Caco-2 (cell line): Measurements from ENCODE around the gene MRPS35. TPM values are rescaled to one million over a fixed set of nuclear protein-coding genes. Genes with fewer than 3 reads are reported as not detected.

Source experiments
- BruUV-seq: library from RNA; stranded (reverse); fragments of 400-500 nt; replicated peaks from 2 replicates; lab custom pipeline; 2021; lab: Mats Ljungman, UMichigan
- CTCF ChIA-PET: fragments of 300-600 bp; sonication (Branson Sonifier 250); formaldehyde crosslinking; loops from one replicate; lab custom pipeline; 2022; ENCODE audit warnings: antibody characterized with exemption; lab: Charles Lee
- POLR2A ChIA-PET: fragments of 300-600 bp; sonication (Branson Sonifier 250); formaldehyde crosslinking; loops from one replicate; lab custom pipeline; 2022; ENCODE audit warnings: antibody characterized with exemption; lab: Charles Lee
- DNase-seq, 2 experiments: peaks; one replicate each; pipeline versions ENCODE4 v3.0.0 to v3.0.0-alpha.2; 2020 to 2022
- H3K27me3 ChIP-seq: replicated peaks from 2 replicates; pipeline ENCODE4 v1.6.0; 2011; ENCODE audit warnings: low read length; ENCODE audit not compliant: control insufficient read depth, insufficient read depth
- H3K36me3 ChIP-seq: 2 replicates; pipeline ENCODE4 v1.5.1; 2011; ENCODE audit warnings: low read length; ENCODE audit not compliant: control insufficient read depth, insufficient read depth
- H3K4me1 ChIP-seq: fragments of 250-450 bp; sonication (Bioruptor Pico); 2 replicates; pipeline ENCODE4 v1.5.1; 2020; ENCODE audit warnings: mild to moderate bottlenecking
- H3K4me3 ChIP-seq: 2 replicates; pipeline ENCODE4 v1.5.1; 2011; ENCODE audit warnings: low read depth, mild to moderate bottlenecking, control low read depth, low read length
- H3K9me3 ChIP-seq: fragments of 250-450 bp; sonication (Bioruptor Pico); 2 replicates; pipeline ENCODE4 v1.5.1; 2020; ENCODE audit warnings: mild to moderate bottlenecking, moderate library complexity
- H3K27ac Mint-ChIP-seq: one replicate; pipeline ENCODE4 v1.8.0; 2022; ENCODE audit warnings: mixed read lengths; ENCODE audit not compliant: unreplicated experiment
- H3K27me3 Mint-ChIP-seq: one replicate; pipeline ENCODE4 v1.8.0; 2022; ENCODE audit warnings: mixed read lengths; ENCODE audit not compliant: insufficient read depth, unreplicated experiment
- H3K36me3 Mint-ChIP-seq: one replicate; pipeline ENCODE4 v1.8.0; 2022; ENCODE audit warnings: mild to moderate bottlenecking, mixed read lengths; ENCODE audit not compliant: insufficient read depth, unreplicated experiment
- H3K4me1 Mint-ChIP-seq: one replicate; pipeline ENCODE4 v1.8.0; 2022; ENCODE audit warnings: low read depth, mixed read lengths; ENCODE audit not compliant: unreplicated experiment
- H3K4me3 Mint-ChIP-seq: one replicate; pipeline ENCODE4 v1.8.0; 2022; ENCODE audit warnings: mild to moderate bottlenecking, moderate library complexity, mixed read lengths; ENCODE audit not compliant: unreplicated experiment
- H3K9me3 Mint-ChIP-seq: one replicate; pipeline ENCODE4 v1.8.0; 2022; ENCODE audit warnings: mixed read lengths; ENCODE audit not compliant: unreplicated experiment
- intact Hi-C: fragments of 100-400 bp; cut with micrococcal nuclease; formaldehyde crosslinking; loops from one replicate; pipeline ENCODE4 v1.10.0; 2022; ENCODE audit not compliant: unreplicated experiment
- total RNA-seq: library from RNA; stranded (reverse); gene quantifications from 2 replicates; pipeline ENCODE4 v1.2.3, GENCODE V29; 2022
- TF ChIP-seq, protein P1 (sequence below), 2 experiments: fragments of 200-600 bp in 1 of 2; IDR thresholded peaks; 1 replicate in 1 of 2; 2 replicates in 1 of 2; pipeline versions ENCODE4 v1.5.1 to v1.8.0; 2011 to 2022; ENCODE audit warnings: antibody characterized with exemption in 1 of 2, control low read depth in 1 of 2, inconsistent platforms in 1 of 2, low read depth in 1 of 2, low read length in 1 of 2, mild to moderate bottlenecking in 1 of 2, moderate library complexity in 1 of 2; ENCODE audit not compliant: insufficient read depth in 1 of 2, severe bottlenecking in 1 of 2, unreplicated experiment in 1 of 2

Gene MRPS35
- total RNA-seq, 1 experiment from 2014 or later: 135 TPM

GRCh38 chr12:27794818-27795584 is 84.4 kb downstream of the MRPS35 start:
- H3K4me3 ChIP-seq: no peak overlapping the region
- H3K9me3 ChIP-seq: no peaks in the 10 kb centered on the region
- no TSS peak for BruUV-seq
- no peaks in the 10 kb centered on the region for H3K27me3 ChIP-seq
- no peaks in the 10 kb centered on the region for H3K4me1 ChIP-seq
- Mint-ChIP-seq H3K27me3 (no peaks in the 10 kb centered on the region), H3K4me1 (no peaks in the 10 kb centered on the region), H3K27ac (no peak overlapping the region), H3K4me3 (no peak overlapping the region), H3K9me3 (no peaks in the 10 kb centered on the region), H3K36me3 (peaks cover 67% of the 10 kb centered on the region)
- ChIA-PET POLR2A (interaction anchor here (0.6 kb wide), 1 partner anchor 160 kb away, joined by 3 read pairs; no protein-coding TSS in a partner anchor), CTCF (interaction anchor here (1.0 kb wide), 1 partner anchor 146 kb away, joined by 3 read pairs; no protein-coding TSS in a partner anchor)
- DNase-seq: no peak
- TF ChIP-seq, protein P1, sequence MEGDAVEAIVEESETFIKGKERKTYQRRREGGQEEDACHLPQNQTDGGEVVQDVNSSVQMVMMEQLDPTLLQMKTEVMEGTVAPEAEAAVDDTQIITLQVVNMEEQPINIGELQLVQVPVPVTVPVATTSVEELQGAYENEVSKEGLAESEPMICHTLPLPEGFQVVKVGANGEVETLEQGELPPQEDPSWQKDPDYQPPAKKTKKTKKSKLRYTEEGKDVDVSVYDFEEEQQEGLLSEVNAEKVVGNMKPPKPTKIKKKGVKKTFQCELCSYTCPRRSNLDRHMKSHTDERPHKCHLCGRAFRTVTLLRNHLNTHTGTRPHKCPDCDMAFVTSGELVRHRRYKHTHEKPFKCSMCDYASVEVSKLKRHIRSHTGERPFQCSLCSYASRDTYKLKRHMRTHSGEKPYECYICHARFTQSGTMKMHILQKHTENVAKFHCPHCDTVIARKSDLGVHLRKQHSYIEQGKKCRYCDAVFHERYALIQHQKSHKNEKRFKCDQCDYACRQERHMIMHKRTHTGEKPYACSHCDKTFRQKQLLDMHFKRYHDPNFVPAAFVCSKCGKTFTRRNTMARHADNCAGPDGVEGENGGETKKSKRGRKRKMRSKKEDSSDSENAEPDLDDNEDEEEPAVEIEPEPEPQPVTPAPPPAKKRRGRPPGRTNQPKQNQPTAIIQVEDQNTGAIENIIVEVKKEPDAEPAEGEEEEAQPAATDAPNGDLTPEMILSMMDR (IDR thresholded peaks at IDR 0.05; ENCODE audit: insufficient read depth in 1 of 2, low read depth in 1 of 2, low read length in 1 of 2, severe bottlenecking in 1 of 2, unreplicated experiment in 1 of 2): no peak
- intact Hi-C loops: loop anchor here (5.0 kb wide), 1 partner anchor 533 kb away; no protein-coding TSS in a partner anchor
- peaks cover 4% of the 10 kb centered on the region for H3K36me3 ChIP-seq

GRCh38 chr12:27796128-27796527 is 85.5 kb downstream of the MRPS35 start:
- Mint-ChIP-seq H3K27ac (no peak overlapping the region), H3K4me1 (no peaks in the 10 kb centered on the region), H3K27me3 (no peaks in the 10 kb centered on the region), H3K36me3 (peaks cover 65% of the 10 kb centered on the region), H3K4me3 (no peak overlapping the region), H3K9me3 (no peaks in the 10 kb centered on the region)
- TF ChIP-seq, protein P1 (IDR thresholded peaks at IDR 0.05; ENCODE audit: insufficient read depth in 1 of 2, low read depth in 1 of 2, low read length in 1 of 2, severe bottlenecking in 1 of 2, unreplicated experiment in 1 of 2): no peak
- peaks cover 4% of the 10 kb centered on the region for H3K36me3 ChIP-seq
- ChIA-PET POLR2A (no interaction called here), CTCF (interaction anchor here (1.0 kb wide), 1 partner anchor 145 kb away, joined by 3 read pairs; no protein-coding TSS in a partner anchor)
- no peaks in the 10 kb centered on the region for H3K4me1 ChIP-seq
- H3K4me3 ChIP-seq: no peak overlapping the region
- no peaks in the 10 kb centered on the region for H3K9me3 ChIP-seq
- intact Hi-C loops: no loop called here
- no TSS peak for BruUV-seq
- no peaks in the 10 kb centered on the region for H3K27me3 ChIP-seq
- no peak for DNase-seq

DNA sequence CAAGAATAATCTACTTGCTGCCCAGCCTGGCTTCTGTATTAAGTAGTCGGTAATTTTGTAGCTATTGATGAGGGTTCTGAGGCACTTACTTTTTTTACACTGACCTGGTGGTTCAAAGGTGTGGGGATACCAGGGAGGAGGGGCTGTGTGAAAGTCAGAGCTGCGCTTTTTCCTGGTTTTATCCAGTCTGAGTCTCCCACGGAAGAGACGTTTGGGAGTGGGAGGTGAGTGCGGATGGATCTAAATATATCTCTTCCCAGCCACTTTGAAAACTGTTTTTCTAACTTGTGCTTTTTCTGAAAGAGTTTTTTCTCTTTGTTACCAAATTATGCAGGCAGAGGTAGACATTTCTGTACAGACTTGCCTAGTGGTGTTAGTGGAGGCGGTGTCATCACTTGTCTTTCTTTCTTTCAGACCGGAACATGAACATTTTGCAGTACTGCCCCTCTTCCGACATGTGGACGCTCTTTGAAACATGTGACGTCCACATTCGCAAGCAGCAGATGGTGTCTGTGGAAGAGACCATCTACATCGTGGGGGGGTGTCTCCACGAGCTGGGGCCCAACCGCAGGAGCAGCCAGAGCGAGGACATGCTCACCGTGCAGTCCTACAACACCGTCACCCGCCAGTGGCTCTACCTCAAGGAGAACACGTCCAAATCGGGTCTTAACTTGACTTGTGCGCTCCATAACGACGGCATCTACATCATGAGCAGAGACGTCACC is 86.8 kb downstream of the MRPS35 start:
- BruUV-seq: no TSS peak
- DNase-seq: no peak
- peaks cover 55% of the 10 kb centered on the region for H3K36me3 Mint-ChIP-seq

More for the DNA sequence above, 86.8 kb downstream of the MRPS35 start:
- Mint-ChIP-seq H3K27ac (no peak overlapping the region), H3K27me3 (no peaks in the 10 kb centered on the region), H3K9me3 (no peaks in the 10 kb centered on the region), H3K4me1 (no peaks in the 10 kb centered on the region), H3K4me3 (no peak overlapping the region)
- no peaks in the 10 kb centered on the region for H3K9me3 ChIP-seq
- CTCF ChIA-PET: interaction anchor here (1.0 kb wide), 1 partner anchor 11 kb away, joined by 3 read pairs; no protein-coding TSS in a partner anchor
- H3K27me3 ChIP-seq: no peaks in the 10 kb centered on the region
- H3K36me3 ChIP-seq: peaks cover 4% of the 10 kb centered on the region
- H3K4me1 ChIP-seq: no peaks in the 10 kb centered on the region
- no peak overlapping the region for H3K4me3 ChIP-seq
- intact Hi-C loops: no loop called here
- POLR2A ChIA-PET: no interaction called here
- TF ChIP-seq, protein P1 (IDR thresholded peaks at IDR 0.05; ENCODE audit: insufficient read depth in 1 of 2, low read depth in 1 of 2, low read length in 1 of 2, severe bottlenecking in 1 of 2, unreplicated experiment in 1 of 2): no peak
